OCI-LY3 (cell line): Measurements from ENCODE around the gene ALG5.

Experiments
- H2AFZ ChIP-seq: fragments of 200-600, 300-600 bp; shearing (Covaris generic); 2 replicates; pipeline ENCODE4 v1.6.0; 2014; ENCODE audit warnings: antibody characterized with exemption, low read depth, low read length
- H3K27ac ChIP-seq: fragments of 200-600, 300-600 bp; sonication (generic); 2 replicates; pipeline ENCODE4 v1.5.1; 2014; ENCODE audit warnings: mild to moderate bottlenecking, low read length, moderate library complexity, mixed read lengths
- H3K27me3 ChIP-seq: fragments of 200-600, 300-600 bp; sonication (generic); 2 replicates; pipeline ENCODE4 v1.6.1; 2014; ENCODE audit warnings: low read depth, low read length, mixed read lengths
- H3K36me3 ChIP-seq: fragments of 200-600, 300-600 bp; sonication (generic); replicated peaks from 2 replicates; pipeline ENCODE3; 2014; ENCODE audit warnings: low read depth, low read length, mixed read lengths
- H3K4me1 ChIP-seq: fragments of 300-600, 200-600 bp; sonication (generic); 2 replicates; pipeline ENCODE4 v1.6.1; 2014; ENCODE audit warnings: low read length, mixed read lengths
- H3K4me2 ChIP-seq: fragments of 200-600, 300-600 bp; sonication (generic); 2 replicates; pipeline ENCODE4 v1.6.1; 2014; ENCODE audit warnings: low read length, mixed read lengths
- H3K4me3 ChIP-seq: fragments of 300-600, 200-600 bp; sonication (generic); 2 replicates; pipeline ENCODE4 v1.5.1; 2014; ENCODE audit warnings: antibody characterized with exemption, mild to moderate bottlenecking, low read length, moderate library complexity
- H3K79me2 ChIP-seq: fragments of 300-600, 200-600 bp; shearing (Covaris generic); 2 replicates; pipeline ENCODE4 v1.6.1; 2014; ENCODE audit warnings: mild to moderate bottlenecking, low read length, mixed read lengths
- H3K9ac ChIP-seq: fragments of 300-600, 200-600 bp; shearing (Covaris generic); 2 replicates; pipeline ENCODE4 v1.6.0; 2014; ENCODE audit warnings: mild to moderate bottlenecking, low read length, moderate library complexity
- H3K9me3 ChIP-seq: fragments of 200-600, 300-600 bp; shearing (Covaris generic); 2 replicates; pipeline ENCODE4 v1.6.1; 2014; ENCODE audit warnings: low read length, mixed read lengths; ENCODE audit not compliant: insufficient read depth
- H4K20me1 ChIP-seq: fragments of 200-600, 300-600 bp; sonication (generic); 2 replicates; pipeline ENCODE4 v1.6.1; 2016; ENCODE audit warnings: low read length, mixed read lengths; ENCODE audit not compliant: insufficient read depth
- EZH2phosphoT487 ChIP-seq: fragments of 200-600 bp; shearing (Covaris generic); IDR thresholded peaks from 2 replicates; pipeline ENCODE4 v1.6.1; 2018; ENCODE audit warnings: antibody characterized with exemption, mixed run types, low read depth
- TF ChIP-seq, protein P1 (sequence below): fragments of 200-600, 300-600 bp; sonication (generic); IDR thresholded peaks from 2 replicates; pipeline ENCODE4 v1.5.1; 2014; ENCODE audit warnings: antibody characterized with exemption, low read length, low read depth

Gene ALG5

DNA sequence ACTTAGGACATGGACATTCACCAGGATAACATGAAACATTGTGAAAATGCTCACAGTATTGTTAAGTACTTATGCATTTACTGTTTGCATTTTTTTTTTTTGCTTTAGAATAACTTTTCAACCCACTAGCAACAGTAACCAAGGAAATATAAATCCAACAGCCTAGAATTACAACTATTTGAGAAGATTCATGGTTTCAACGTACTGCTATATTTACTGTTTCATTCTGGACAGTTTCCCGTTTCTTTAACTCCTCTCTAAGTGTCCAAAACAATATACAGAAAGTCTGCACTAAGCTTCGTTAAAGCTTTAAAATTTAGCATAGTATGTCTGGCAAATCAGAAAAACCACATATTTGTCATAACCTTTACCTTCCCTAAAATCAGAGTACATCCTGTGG lies 81.8 kb downstream of the ALG5 start:
- Histone ChIP-seq H4K20me1 (no peaks in the 10 kb centered on the region), H2AFZ (no peak overlapping the region), H3K4me2 (no peak overlapping the region), H3K4me3 (no peak overlapping the region), H3K27me3 (0 out of 2 replicates have a peak, but pooled peaks cover 3% of the 10 kb centered on the region), H3K9ac (no peak overlapping the region), H3K4me1 (peaks cover 10% of the 10 kb centered on the region), H3K79me2 (no peaks in the 10 kb centered on the region), H3K9me3 (no peaks in the 10 kb centered on the region), H3K27ac (no peak overlapping the region), H3K36me3 (no peaks in the 10 kb centered on the region)
- no peak for TF ChIP-seq EZH2phosphoT487

DNA sequence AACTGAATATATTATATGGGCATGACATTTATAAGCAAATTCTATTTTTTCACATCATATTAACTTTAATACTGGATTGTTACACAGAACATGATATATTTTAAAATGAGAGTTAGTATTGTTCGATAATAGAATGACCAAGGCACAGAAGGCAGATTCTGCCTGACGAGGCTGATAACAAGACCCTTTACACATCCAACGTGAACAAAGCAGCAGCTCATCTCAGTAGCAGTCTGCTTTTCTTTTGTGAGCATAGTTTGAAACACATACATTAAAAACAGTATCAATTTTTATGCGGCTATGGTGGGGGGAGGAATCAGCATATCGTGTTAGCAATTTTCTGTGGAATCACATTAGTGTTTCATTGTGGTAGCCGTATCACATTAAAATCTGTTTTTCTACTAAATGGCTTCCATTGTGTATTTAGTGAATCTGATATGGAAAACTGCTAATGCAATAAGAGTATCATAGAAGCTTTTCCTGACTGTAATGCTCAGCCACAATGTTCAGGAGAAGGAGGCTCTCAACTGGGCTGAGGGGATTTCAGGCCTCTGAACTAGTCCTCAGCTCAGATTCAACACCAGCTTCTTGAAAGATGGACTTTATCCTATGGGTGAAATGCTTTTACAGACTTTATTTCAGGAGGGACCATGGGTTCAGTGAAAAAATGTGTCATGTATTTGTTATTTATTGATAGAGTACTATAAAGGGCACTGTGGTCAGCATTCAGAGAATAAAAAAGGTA lies 83.1 kb downstream of the ALG5 start:
- H2AFZ ChIP-seq: no peak overlapping the region
- no peak overlapping the region for H3K4me2 ChIP-seq
- no peak for TF ChIP-seq EZH2phosphoT487
- TF ChIP-seq, protein P1, sequence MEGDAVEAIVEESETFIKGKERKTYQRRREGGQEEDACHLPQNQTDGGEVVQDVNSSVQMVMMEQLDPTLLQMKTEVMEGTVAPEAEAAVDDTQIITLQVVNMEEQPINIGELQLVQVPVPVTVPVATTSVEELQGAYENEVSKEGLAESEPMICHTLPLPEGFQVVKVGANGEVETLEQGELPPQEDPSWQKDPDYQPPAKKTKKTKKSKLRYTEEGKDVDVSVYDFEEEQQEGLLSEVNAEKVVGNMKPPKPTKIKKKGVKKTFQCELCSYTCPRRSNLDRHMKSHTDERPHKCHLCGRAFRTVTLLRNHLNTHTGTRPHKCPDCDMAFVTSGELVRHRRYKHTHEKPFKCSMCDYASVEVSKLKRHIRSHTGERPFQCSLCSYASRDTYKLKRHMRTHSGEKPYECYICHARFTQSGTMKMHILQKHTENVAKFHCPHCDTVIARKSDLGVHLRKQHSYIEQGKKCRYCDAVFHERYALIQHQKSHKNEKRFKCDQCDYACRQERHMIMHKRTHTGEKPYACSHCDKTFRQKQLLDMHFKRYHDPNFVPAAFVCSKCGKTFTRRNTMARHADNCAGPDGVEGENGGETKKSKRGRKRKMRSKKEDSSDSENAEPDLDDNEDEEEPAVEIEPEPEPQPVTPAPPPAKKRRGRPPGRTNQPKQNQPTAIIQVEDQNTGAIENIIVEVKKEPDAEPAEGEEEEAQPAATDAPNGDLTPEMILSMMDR: no peak
- no peak overlapping the region for H3K9ac ChIP-seq
- no peaks in the 10 kb centered on the region for H4K20me1 ChIP-seq
- H3K79me2 ChIP-seq: no peaks in the 10 kb centered on the region
- no peak overlapping the region for H3K4me3 ChIP-seq
- H3K9me3 ChIP-seq: no peaks in the 10 kb centered on the region
- no peak overlapping the region for H3K27ac ChIP-seq
- H3K36me3 ChIP-seq: no peaks in the 10 kb centered on the region
- H3K27me3 ChIP-seq: 0 out of 2 replicates have a peak, but pooled peaks cover 3% of the 10 kb centered on the region
- H3K4me1 ChIP-seq: peaks cover 13% of the 10 kb centered on the region

DNA sequence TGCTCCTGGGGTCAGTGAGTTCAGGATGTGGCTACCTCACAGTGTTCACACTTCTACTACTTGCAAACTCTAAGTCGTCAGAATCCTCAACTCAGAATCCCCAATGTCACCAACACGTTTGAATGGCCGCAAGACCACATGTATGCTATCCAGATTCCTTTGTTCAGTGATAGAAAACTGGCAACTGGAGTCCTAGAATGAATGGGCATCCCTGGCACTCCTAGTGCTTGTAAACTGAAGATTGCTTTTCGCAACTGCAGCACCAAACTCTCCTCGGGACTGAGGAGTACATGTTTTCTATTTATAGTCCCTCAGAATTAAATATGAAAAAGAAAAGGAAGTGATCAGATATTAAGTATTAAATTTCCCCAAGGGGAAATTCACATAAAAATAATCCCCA lies 84.0 kb downstream of the ALG5 start:
- Histone ChIP-seq H3K9me3 (no peaks in the 10 kb centered on the region), H2AFZ (no peak overlapping the region), H3K9ac (no peak overlapping the region), H3K4me1 (peaks cover 13% of the 10 kb centered on the region), H3K27ac (no peak overlapping the region), H3K4me2 (no peak overlapping the region), H3K36me3 (no peaks in the 10 kb centered on the region), H3K4me3 (no peak overlapping the region), H4K20me1 (no peaks in the 10 kb centered on the region), H3K79me2 (no peaks in the 10 kb centered on the region), H3K27me3 (0 out of 2 replicates have a peak, but pooled peaks cover 3% of the 10 kb centered on the region)
- TF ChIP-seq, protein P1: no peak
- no peak for TF ChIP-seq EZH2phosphoT487

DNA sequence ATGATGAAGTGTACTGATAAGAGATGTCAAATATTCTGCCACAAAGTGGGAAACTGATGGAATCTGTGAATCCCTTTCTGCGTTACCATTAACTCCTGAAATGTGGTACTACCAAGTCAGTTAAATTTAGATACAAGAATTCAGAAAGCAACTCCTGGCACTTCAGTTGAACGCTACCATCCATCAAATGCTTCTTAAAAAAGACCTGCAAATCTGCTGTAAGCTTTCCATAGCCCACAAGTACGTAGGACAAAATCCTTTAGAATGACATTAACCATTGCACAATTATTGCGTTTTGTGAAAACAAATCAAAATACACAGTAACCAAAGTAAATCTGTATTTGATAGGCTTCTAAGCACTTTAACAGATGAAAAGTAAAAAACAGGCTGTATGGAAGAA lies 84.5 kb downstream of the ALG5 start:
- no peak for TF ChIP-seq EZH2phosphoT487
- TF ChIP-seq, protein P1: no peak
- no peaks in the 10 kb centered on the region for H3K79me2 ChIP-seq
- H3K27me3 ChIP-seq: 0 out of 2 replicates have a peak, but pooled peaks cover 3% of the 10 kb centered on the region
- no peak overlapping the region for H3K4me2 ChIP-seq
- H2AFZ ChIP-seq: no peak overlapping the region
- no peaks in the 10 kb centered on the region for H3K9me3 ChIP-seq
- H3K4me1 ChIP-seq: peaks cover 13% of the 10 kb centered on the region
- no peaks in the 10 kb centered on the region for H4K20me1 ChIP-seq
- no peak overlapping the region for H3K4me3 ChIP-seq
- no peaks in the 10 kb centered on the region for H3K36me3 ChIP-seq
- no peak overlapping the region for H3K27ac ChIP-seq
- no peak overlapping the region for H3K9ac ChIP-seq
